Loucy (cell line): ENCODE measurements around the gene SOD3.

Experiments used
- H2AFZ ChIP-seq: fragments of 200-600 bp; sonication (generic); 2 replicates; pipeline ENCODE4 v1.6.0; 2016; ENCODE audit warnings: antibody characterized with exemption, mild to moderate bottlenecking, low read length, moderate library complexity
- H3F3A ChIP-seq: fragments of 200-600 bp; 2 replicates; pipeline ENCODE4 v1.6.0; 2016; ENCODE audit warnings: antibody characterized with exemption, low read depth, mild to moderate bottlenecking
- H3K27me3 ChIP-seq: fragments of 200-600 bp; sonication (generic); 2 replicates; pipeline ENCODE4 v1.6.1; 2014; ENCODE audit warnings: low read length, mild to moderate bottlenecking; ENCODE audit not compliant: insufficient read depth, poor library complexity, severe bottlenecking
- H3K36me3 ChIP-seq: fragments of 200-600 bp; sonication (generic); 2 replicates; pipeline ENCODE4 v1.6.1; 2016; ENCODE audit warnings: low read length; ENCODE audit not compliant: insufficient read depth
- H3K4me1 ChIP-seq: fragments of 200-600 bp; sonication (generic); 2 replicates; pipeline ENCODE4 v1.5.1; 2014; ENCODE audit warnings: low read length, mild to moderate bottlenecking; ENCODE audit not compliant: insufficient read depth, poor library complexity, severe bottlenecking
- H3K4me2 ChIP-seq: fragments of 200-600 bp; sonication (generic); 2 replicates; pipeline ENCODE4 v1.6.0; 2014; ENCODE audit warnings: antibody characterized with exemption, low read length, low read depth, mild to moderate bottlenecking; ENCODE audit not compliant: poor library complexity, severe bottlenecking
- H3K4me3 ChIP-seq: fragments of 200-600 bp; sonication (generic); 2 replicates; pipeline ENCODE4 v1.5.1; 2014; ENCODE audit warnings: low read length, mild to moderate bottlenecking, mixed read lengths; ENCODE audit not compliant: poor library complexity, severe bottlenecking
- H3K79me2 ChIP-seq: fragments of 200-600 bp; sonication (generic); 2 replicates; pipeline ENCODE4 v1.6.1; 2014; ENCODE audit warnings: low read length; ENCODE audit not compliant: insufficient read depth
- H3K9ac ChIP-seq: fragments of 200-600 bp; sonication (generic); 2 replicates; pipeline ENCODE4 v1.6.0; 2014; ENCODE audit warnings: mild to moderate bottlenecking, low read depth, low read length, moderate library complexity; ENCODE audit not compliant: poor library complexity, severe bottlenecking
- H3K9me2 ChIP-seq: fragments of 200-600 bp; sonication (generic); replicated peaks from 2 replicates; pipeline ENCODE4 v1.6.1; 2016; ENCODE audit warnings: low read depth, low read length, mixed read lengths
- H3K9me3 ChIP-seq: fragments of 200-600 bp; sonication (generic); 2 replicates; pipeline ENCODE4 v1.6.1; 2014; ENCODE audit warnings: mild to moderate bottlenecking, antibody characterized with exemption, low read length, low read depth; ENCODE audit not compliant: insufficient read depth
- H4K20me1 ChIP-seq: fragments of 200-600 bp; sonication (generic); 2 replicates; pipeline ENCODE4 v1.6.0; 2014; ENCODE audit warnings: antibody characterized with exemption, low read length, mild to moderate bottlenecking; ENCODE audit not compliant: insufficient read depth, poor library complexity, severe bottlenecking
- EZH2phosphoT487 ChIP-seq: fragments of 200-600 bp; IDR thresholded peaks from 2 replicates; pipeline ENCODE4 v1.6.1; 2018; ENCODE audit warnings: antibody characterized with exemption, mild to moderate bottlenecking, moderate library complexity, borderline replicate concordance
- TF ChIP-seq, protein P1 (sequence below): fragments of 200-600 bp; sonication (generic); conservative IDR thresholded peaks from 2 replicates; pipeline ENCODE4 v1.5.1; 2014; ENCODE audit warnings: mild to moderate bottlenecking, antibody characterized with exemption, low read length

SOD3 gene

DNA sequence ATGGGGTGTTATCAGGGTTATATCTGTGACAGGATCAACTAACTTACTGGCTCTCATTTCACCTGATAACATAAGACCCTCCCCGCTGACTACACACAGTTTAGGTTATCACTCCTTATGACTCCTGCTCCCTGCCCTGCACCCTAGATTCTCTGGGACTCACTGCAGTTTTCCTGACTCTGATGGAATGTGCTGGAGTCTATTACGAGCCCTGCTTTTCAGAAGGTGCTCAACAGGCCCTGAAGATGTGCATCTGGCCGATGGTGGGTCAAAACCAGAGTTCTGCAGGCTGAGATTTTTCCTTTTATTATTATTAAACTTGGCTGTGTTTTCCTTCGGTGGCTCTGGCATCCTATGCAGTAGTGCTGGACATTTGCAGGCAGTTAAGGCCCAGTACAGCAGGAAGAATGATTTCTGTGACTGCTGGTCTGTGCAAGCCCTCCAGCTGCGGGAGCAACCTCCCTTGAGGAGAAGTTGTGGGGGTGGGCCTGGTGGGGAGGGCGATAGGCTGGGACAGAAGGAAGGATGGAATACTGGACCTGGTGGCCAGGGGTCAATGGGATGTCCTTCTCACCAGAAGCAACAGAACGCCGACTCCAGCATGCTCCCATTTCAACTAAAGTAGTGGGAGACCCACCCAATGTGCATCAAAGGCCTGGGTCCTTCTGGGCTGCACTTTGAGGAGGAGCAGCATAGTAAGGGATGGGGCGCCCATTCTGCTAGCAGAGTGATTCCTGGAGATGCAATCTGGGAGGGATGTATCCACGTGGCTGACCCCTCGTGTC lies 11.0 kb downstream of the SOD3 start:
- Histone ChIP-seq H3K9ac (no peak overlapping the region), H3K4me3 (no peak overlapping the region), H3F3A (no peaks in the 10 kb centered on the region), H3K36me3 (no peaks in the 10 kb centered on the region), H2AFZ (no peak overlapping the region), H3K9me2 (no peaks in the 10 kb centered on the region), H3K9me3 (no peaks in the 10 kb centered on the region), H3K79me2 (no peaks in the 10 kb centered on the region), H4K20me1 (no peaks in the 10 kb centered on the region), H3K27me3 (no peaks in the 10 kb centered on the region), H3K4me1 (no peaks in the 10 kb centered on the region), H3K4me2 (no peak overlapping the region)
- TF ChIP-seq, protein P1, sequence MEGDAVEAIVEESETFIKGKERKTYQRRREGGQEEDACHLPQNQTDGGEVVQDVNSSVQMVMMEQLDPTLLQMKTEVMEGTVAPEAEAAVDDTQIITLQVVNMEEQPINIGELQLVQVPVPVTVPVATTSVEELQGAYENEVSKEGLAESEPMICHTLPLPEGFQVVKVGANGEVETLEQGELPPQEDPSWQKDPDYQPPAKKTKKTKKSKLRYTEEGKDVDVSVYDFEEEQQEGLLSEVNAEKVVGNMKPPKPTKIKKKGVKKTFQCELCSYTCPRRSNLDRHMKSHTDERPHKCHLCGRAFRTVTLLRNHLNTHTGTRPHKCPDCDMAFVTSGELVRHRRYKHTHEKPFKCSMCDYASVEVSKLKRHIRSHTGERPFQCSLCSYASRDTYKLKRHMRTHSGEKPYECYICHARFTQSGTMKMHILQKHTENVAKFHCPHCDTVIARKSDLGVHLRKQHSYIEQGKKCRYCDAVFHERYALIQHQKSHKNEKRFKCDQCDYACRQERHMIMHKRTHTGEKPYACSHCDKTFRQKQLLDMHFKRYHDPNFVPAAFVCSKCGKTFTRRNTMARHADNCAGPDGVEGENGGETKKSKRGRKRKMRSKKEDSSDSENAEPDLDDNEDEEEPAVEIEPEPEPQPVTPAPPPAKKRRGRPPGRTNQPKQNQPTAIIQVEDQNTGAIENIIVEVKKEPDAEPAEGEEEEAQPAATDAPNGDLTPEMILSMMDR, result no peak
- TF ChIP-seq EZH2phosphoT487, result no peak

DNA sequence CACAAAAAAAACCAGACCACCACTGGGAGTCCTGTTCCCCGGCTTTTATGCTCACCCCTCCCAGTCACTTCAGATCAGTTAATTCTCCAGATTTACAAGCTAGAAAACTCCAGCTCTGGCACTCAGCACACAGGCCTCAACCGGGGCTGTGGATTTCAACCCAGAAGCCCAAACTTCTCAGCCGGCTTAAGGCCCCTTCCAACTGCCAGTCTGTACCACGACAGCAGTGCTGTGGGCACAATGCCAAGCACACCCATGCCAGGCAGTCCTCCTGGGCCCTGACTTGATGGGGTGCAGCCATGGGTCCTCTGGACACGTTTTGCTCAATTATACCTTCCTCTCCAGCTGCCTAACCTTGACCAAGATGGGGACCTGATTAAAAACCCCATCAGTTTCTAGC lies 12.2 kb downstream of the SOD3 start:
- Histone ChIP-seq H3K9me3 (peaks cover 3% of the 10 kb centered on the region; the same call in 1 of the 2 replicates), H4K20me1 (no peaks in the 10 kb centered on the region), H3K4me2 (no peak overlapping the region), H3K9me2 (no peaks in the 10 kb centered on the region), H3F3A (no peaks in the 10 kb centered on the region), H3K9ac (no peak overlapping the region), H3K27me3 (no peaks in the 10 kb centered on the region), H3K79me2 (no peaks in the 10 kb centered on the region), H2AFZ (no peak overlapping the region), H3K4me3 (no peak overlapping the region), H3K4me1 (no peaks in the 10 kb centered on the region), H3K36me3 (no peaks in the 10 kb centered on the region)
- no peak for TF ChIP-seq EZH2phosphoT487
- TF ChIP-seq, protein P1, result no peak

DNA sequence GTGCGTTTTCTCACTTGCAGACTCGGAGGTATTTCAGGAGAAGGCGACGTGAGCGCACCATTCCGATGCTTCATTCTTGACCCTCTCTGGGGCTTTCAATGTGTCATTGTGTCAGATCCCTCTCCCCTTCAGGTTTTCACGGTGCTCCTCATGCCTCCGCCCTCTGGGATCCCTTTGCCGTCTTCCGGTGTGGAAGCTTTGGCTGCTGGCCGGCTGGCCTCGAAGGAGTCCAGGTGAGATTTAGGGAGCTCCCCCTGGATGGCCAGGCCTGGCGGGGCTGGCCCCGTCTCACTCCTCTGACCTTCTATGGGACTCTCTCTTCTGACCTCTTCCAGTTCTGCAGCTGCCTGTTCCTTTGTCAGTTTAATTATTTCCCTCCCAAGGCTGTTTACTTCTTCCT lies 12.9 kb downstream of the SOD3 start:
- H3K9me2 ChIP-seq, result no peaks in the 10 kb centered on the region
- no peak overlapping the region for H3K4me3 ChIP-seq
- no peak for TF ChIP-seq EZH2phosphoT487
- TF ChIP-seq, protein P1, result no peak

More for the DNA sequence above, 12.9 kb downstream of the SOD3 start:
- no peaks in the 10 kb centered on the region for H3K36me3 ChIP-seq
- peaks cover 3% of the 10 kb centered on the region; the same call in 1 of the 2 replicates for H3K9me3 ChIP-seq
- H3K4me1 ChIP-seq, result no peaks in the 10 kb centered on the region
- no peak overlapping the region for H3K4me2 ChIP-seq
- H3K27me3 ChIP-seq, result no peaks in the 10 kb centered on the region
- H3F3A ChIP-seq, result no peaks in the 10 kb centered on the region
- no peak overlapping the region for H2AFZ ChIP-seq
- H3K9ac ChIP-seq, result no peak overlapping the region
- no peaks in the 10 kb centered on the region for H3K79me2 ChIP-seq
- no peaks in the 10 kb centered on the region for H4K20me1 ChIP-seq
